Liver (tissue), 9 donors: ENCODE measurements around the gene UNC93B1. TPM values are rescaled to one million over a fixed set of nuclear protein-coding genes. Genes with fewer than 3 reads are reported as not detected.

ENCODE experiments used
- DNase-seq: peaks from one replicate; pipeline ENCODE4 v3.0.0-alpha.2; 2017; ENCODE audit warnings: low spot score
- H3K27ac ChIP-seq, 2 donors: one replicate each; pipeline ENCODE4 v1.7.0; 2013; ENCODE audit warnings: inconsistent platforms in 2 of 2, low read length in 2 of 2, control low read depth in 1 of 2, low read depth in 1 of 2, mild to moderate bottlenecking in 1 of 2
- H3K27me3 ChIP-seq, 4 donors: one replicate each; pipeline versions ENCODE4 v1.6.1 to v1.7.0; 2013; ENCODE audit warnings: low read length in 3 of 4, inconsistent platforms in 1 of 4, mild to moderate bottlenecking in 1 of 4, moderate library complexity in 1 of 4; ENCODE audit not compliant: control insufficient read depth in 4 of 4, insufficient read depth in 4 of 4
- H3K36me3 ChIP-seq, 4 donors: one replicate each; pipeline versions ENCODE4 v1.6.1 to v1.7.0; 2013; ENCODE audit warnings: low read length in 3 of 4, mild to moderate bottlenecking in 3 of 4, low read depth in 1 of 4, moderate library complexity in 1 of 4; ENCODE audit not compliant: control insufficient read depth in 4 of 4, insufficient read depth in 3 of 4
- H3K4me1 ChIP-seq, 4 donors: one replicate each; pipeline versions ENCODE4 v1.6.1 to v1.7.0; 2013; ENCODE audit warnings: low read length in 3 of 4, mild to moderate bottlenecking in 3 of 4, moderate library complexity in 1 of 4; ENCODE audit not compliant: control insufficient read depth in 4 of 4, insufficient read depth in 4 of 4
- H3K4me3 ChIP-seq, 3 donors: one replicate each; pipeline versions ENCODE4 v1.6.1 to v1.7.0; 2013; ENCODE audit warnings: low read length in 3 of 3, control low read depth in 1 of 3, low read depth in 1 of 3, mild to moderate bottlenecking in 1 of 3
- H3K9ac ChIP-seq, 2 donors: one replicate each; pipeline ENCODE4 v1.7.0; 2013; ENCODE audit warnings: low read length in 2 of 2, mild to moderate bottlenecking in 2 of 2, moderate library complexity in 2 of 2, control low read depth in 1 of 2, low read depth in 1 of 2
- H3K9me3 ChIP-seq, 4 donors: one replicate each; pipeline versions ENCODE4 v1.6.1 to v1.7.0; 2013; ENCODE audit warnings: low read length in 3 of 4; ENCODE audit not compliant: control insufficient read depth in 4 of 4
- ATF3 ChIP-seq: IDR thresholded peaks from 2 replicates; pipeline ENCODE4 v1.6.1; 2016; ENCODE audit warnings: antibody characterized with exemption
- CTCF ChIP-seq: fragments of 150-350 bp; IDR thresholded peaks from 2 replicates; pipeline ENCODE4 v1.5.1; 2017; ENCODE audit warnings: improper control_type of control experiment, low read depth, low read length; ENCODE audit not compliant: missing input control
- EGR1 ChIP-seq, 2 donors: IDR thresholded peaks; 2 replicates each; pipeline ENCODE4 v1.6.1; 2016 to 2018; ENCODE audit warnings: antibody characterized with exemption in 2 of 2, low read depth in 2 of 2
- FOXA2 ChIP-seq: IDR thresholded peaks from 2 replicates; pipeline ENCODE4 v1.6.1; 2016; ENCODE audit warnings: antibody characterized with exemption
- GABPA ChIP-seq, 2 donors: IDR thresholded peaks in 1 of 2; conservative IDR thresholded peaks in 1 of 2; 2 replicates each; pipeline ENCODE4 v1.6.1; 2016; ENCODE audit warnings: antibody characterized with exemption in 2 of 2, mild to moderate bottlenecking in 1 of 2, moderate library complexity in 1 of 2
- HNF4G ChIP-seq: IDR thresholded peaks from 2 replicates; pipeline ENCODE4 v1.6.1; 2016; ENCODE audit warnings: antibody characterized with exemption
- JUND ChIP-seq, 2 donors: IDR thresholded peaks; 2 replicates each; pipeline ENCODE4 v1.6.1; 2016; ENCODE audit warnings: antibody characterized with exemption in 2 of 2
- MAX ChIP-seq: IDR thresholded peaks from 2 replicates; pipeline ENCODE4 v1.6.1; 2016; ENCODE audit warnings: antibody characterized with exemption
- NR2F2 ChIP-seq: IDR thresholded peaks from 2 replicates; pipeline ENCODE4 v1.6.1; 2016; ENCODE audit warnings: antibody characterized with exemption
- RAD21 ChIP-seq, 2 donors: IDR thresholded peaks; 2 replicates each; pipeline ENCODE4 v1.6.1; 2016; ENCODE audit warnings: antibody characterized with exemption in 2 of 2, mild to moderate bottlenecking in 2 of 2
- REST ChIP-seq: IDR thresholded peaks from 2 replicates; pipeline ENCODE4 v1.6.1; 2016; ENCODE audit warnings: antibody characterized with exemption, mild to moderate bottlenecking
- RXRA ChIP-seq, 2 donors: IDR thresholded peaks; 2 replicates each; pipeline ENCODE4 v1.6.1; 2017 to 2018; ENCODE audit warnings: antibody characterized with exemption in 2 of 2, mild to moderate bottlenecking in 1 of 2
- SP1 ChIP-seq: IDR thresholded peaks from 2 replicates; pipeline ENCODE4 v1.6.1; 2018; ENCODE audit warnings: antibody characterized with exemption, mild to moderate bottlenecking
- TAF1 ChIP-seq: conservative IDR thresholded peaks from 2 replicates; pipeline ENCODE4 v1.6.1; 2016; ENCODE audit warnings: antibody characterized with exemption, mild to moderate bottlenecking
- YY1 ChIP-seq: IDR thresholded peaks from 2 replicates; pipeline ENCODE4 v1.6.1; 2016; ENCODE audit warnings: antibody characterized with exemption, mild to moderate bottlenecking
- ZBTB33 ChIP-seq: IDR thresholded peaks from 2 replicates; pipeline ENCODE4 v1.6.1; 2016; ENCODE audit warnings: antibody characterized with exemption
- WGBS: extraction: QIAGEN DNeasy Blood & Tissue Kit; methylation state at CpG from one replicate; pipeline ENCODE4 v1.1.7; 2013; 5-methylcytosine and 5-hydroxymethylcytosine counted together
- polyA plus RNA-seq, 2 donors: library from polyadenylated mRNA; stranded (reverse) in 1 of 2; unstranded in 1 of 2; fragments of 200-250 nt in 1 of 2; fragments of >200 nt in 1 of 2; fragmentation: Nextera tagmentation in 1 of 2; extraction: Ambion mirVana in 1 of 2; gene quantifications; one replicate each; pipeline versions ENCODE4 v1.2.1 to v1.2.3, GENCODE V29; 2013 to 2015
- total RNA-seq, 2 donors: library from RNA; depleted of rRNA; stranded (reverse); fragments of >200 nt; gene quantifications; one replicate each; pipeline ENCODE4 v1.2.3, GENCODE V29; 2014
- donor health status: healthy.
- donor health status: healthy.
- donor health status: healthy.
- donor health status: healthy.
- donor health status: healthy.

UNC93B1 gene
- total and polyA plus RNA-seq, 4 donors, result 9.2 to 19.1 (median 15.0) TPM

- Histone ChIP-seq H3K27me3 (no peaks in the 10 kb centered on the region), H3K9me3 (no peaks in the 10 kb centered on the region), H3K4me3 (no peak overlapping the region), H3K9ac (no peak overlapping the region), H3K27ac (no peak overlapping the region), H3K36me3 (peaks cover 4 to 63% (median 13%) of the 10 kb centered on the region in 4 donors), H3K4me1 (no peaks in the 10 kb centered on the region)
- 94% methylated on average over 37 of the region's 37 CpGs for WGBS
- no peak for DNase-seq
- TF ChIP-seq RXRA (IDR thresholded peaks at IDR 0.05), result no peak
- no peak for TF ChIP-seq YY1
- TF ChIP-seq RAD21 (IDR thresholded peaks at IDR 0.05), result no peak
- no peak for TF ChIP-seq MAX
- TF ChIP-seq CTCF, result no peak
- no peak for TF ChIP-seq JUND (IDR thresholded peaks at IDR 0.05)
- TF ChIP-seq NR2F2, result no peak
- no peak for TF ChIP-seq GABPA (IDR thresholded peaks at IDR 0.05 in 1 of 2, conservative IDR thresholded peaks at IDR 0.05 in 1 of 2)
- no peak for TF ChIP-seq FOXA2
- no peak for TF ChIP-seq SP1
- no peak for TF ChIP-seq TAF1
- TF ChIP-seq ZBTB33, result no peak
These were observed 43.8 kb upstream of the UNC93B1 start for GRCh38 chr11:68047437-68048290.

GRCh38 chr11:68044898-68045351, 41.0 kb upstream of the UNC93B1 start:
- H3K9ac ChIP-seq, result no peak overlapping the region
- peaks cover 1 to 9% (median 5%) of the 10 kb centered on the region in 4 donors for H3K4me1 ChIP-seq
- 97% methylated on average over 18 of the region's 18 CpGs for WGBS
- no peak overlapping the region for H3K4me3 ChIP-seq
- peaks cover 0 to 41% (median 9%) of the 10 kb centered on the region in 4 donors for H3K36me3 ChIP-seq
- H3K27me3 ChIP-seq, result no peaks in the 10 kb centered on the region
- no peak for DNase-seq
- no peaks in the 10 kb centered on the region for H3K9me3 ChIP-seq
- TF ChIP-seq GABPA (IDR thresholded peaks at IDR 0.05 in 1 of 2, conservative IDR thresholded peaks at IDR 0.05 in 1 of 2) (no peak), HNF4G (no peak), REST (no peak), EGR1 (IDR thresholded peaks at IDR 0.05; ENCODE audit: low read depth in 2 of 2) (no peak), ATF3 (no peak), ZBTB33 (no peak), MAX (no peak)
- no peak overlapping the region for H3K27ac ChIP-seq
